Activated CD4-positive, CD25-positive, alpha-beta regulatory T cell (primary cell): ENCODE data around the gene PCDHGB3.
"Not testable (repeated sequence)": the region's sequence is repeated elsewhere in the genome, so short reads cannot be mapped to it uniquely, and the experiment has no call there.

ENCODE experiments used
- DNase-seq, 4 experiments: peaks; one replicate each; lab custom pipeline; 2025; lab: John Stamatoyannopoulos, UW

The PCDHGB3 gene

GRCh38 chr5:141359790-141360426 is 10.1 kb upstream of the PCDHGB3 start, which contains the start of gene PCDHGB2:
TSS of gene PCDHGB2 (plus strand) at chr5:141359994. CDS start at chr5:141360136, 142 bp downstream.
- DNase-seq, result no peak

DNA sequence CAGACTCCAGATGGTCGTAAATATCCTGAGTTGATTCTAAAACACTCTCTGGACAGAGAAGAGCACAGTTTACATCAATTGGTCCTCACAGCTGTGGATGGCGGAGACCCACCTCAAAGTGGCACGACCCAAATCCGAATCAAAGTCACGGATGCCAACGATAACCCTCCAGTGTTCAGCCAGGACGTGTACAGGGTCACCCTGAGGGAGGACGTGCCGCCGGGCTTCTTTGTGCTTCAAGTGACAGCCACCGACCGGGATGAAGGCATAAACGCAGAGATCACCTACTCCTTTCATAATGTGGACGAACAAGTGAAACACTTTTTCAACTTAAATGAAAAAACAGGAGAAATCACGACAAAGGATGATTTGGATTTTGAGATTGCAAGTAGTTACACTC is 9.4 kb upstream of the PCDHGB3 start:
- DNase-seq, result no peak

GRCh38 chr5:141362719-141363118 is 7.3 kb upstream of the PCDHGB3 start:
- no peak for DNase-seq

- no peak for DNase-seq
These were observed 5.9 kb upstream of the PCDHGB3 start, which contains the start of gene PCDHGA5 for GRCh38 chr5:141363952-141364660. TSS of gene PCDHGA5 (plus strand) at chr5:141364162. CDS start at chr5:141364331, 169 bp downstream.

- DNase-seq, result no peak
These were observed 3.8 kb upstream of the PCDHGB3 start for GRCh38 chr5:141366016-141366896.

DNA sequence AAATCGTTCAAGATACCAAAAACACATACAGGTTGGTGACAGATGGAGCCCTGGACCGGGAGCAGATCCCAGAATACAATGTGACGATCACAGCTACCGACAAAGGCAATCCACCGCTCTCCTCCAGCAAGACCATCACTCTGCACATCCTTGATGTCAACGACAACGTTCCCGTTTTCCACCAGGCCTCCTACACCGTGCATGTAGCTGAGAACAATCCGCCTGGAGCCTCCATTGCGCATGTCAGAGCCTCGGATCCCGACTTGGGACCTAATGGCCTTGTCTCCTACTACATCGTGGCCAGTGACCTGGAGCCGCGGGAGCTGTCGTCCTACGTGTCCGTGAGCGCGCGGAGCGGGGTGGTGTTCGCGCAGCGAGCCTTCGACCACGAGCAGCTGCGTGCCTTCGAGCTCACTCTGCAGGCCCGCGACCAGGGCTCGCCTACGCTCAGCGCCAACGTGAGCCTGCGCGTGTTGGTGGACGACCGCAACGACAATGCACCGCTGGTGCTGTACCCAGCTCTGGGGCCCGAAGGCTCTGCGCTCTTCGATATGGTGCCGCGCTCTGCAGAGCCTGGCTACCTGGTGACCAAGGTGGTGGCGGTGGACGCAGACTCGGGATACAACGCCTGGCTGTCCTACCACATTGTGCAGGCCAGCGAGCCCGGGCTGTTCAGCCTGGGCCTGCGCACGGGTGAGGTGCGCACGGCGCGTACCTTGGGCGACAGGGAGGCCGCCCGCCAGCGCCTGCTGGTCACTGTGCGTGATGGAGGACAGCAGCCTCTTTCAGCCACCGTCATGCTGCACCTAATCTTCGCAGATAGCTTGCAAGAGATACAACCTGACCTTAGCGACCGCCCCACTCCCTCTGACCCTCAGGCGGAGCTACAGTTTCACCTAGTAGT is 1.8 kb downstream of the PCDHGB3 start:
- DNase-seq, result no peak

DNA sequence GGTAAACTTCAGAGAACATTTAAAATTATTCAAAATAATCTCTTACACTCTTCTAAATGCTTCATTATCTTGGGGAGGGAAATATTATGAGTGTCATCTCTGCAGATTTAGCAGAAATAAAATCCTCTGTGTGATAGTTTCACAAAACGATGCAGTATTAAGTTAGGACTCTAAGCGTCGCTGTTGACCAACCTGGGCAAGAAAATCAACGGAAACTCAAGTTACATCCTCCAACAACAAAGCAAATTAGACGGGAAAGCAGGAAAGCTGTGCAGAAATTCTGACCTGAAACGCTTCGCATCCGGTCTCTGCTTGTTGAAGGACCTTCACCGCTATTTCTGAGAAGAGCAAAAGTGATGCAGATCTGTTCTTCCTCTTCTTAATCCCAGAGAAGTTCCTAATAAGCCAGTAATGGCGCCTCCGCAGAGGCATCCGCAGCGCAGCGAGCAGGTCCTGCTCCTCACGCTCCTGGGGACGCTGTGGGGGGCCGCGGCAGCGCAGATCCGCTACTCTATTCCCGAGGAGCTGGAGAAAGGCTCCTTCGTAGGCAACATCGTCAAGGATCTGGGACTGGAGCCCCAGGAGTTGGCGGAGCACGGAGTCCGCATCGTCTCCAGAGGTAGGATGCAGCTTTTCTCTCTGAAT is 3.8 kb downstream of the PCDHGB3 start, which contains the start of gene PCDHGA6:
Gene PCDHGA6 (plus strand): TSS at position 219 of the 645 bp plus-strand sequence. CDS start 193 bp downstream, at position 412.
- no peak for DNase-seq

DNA sequence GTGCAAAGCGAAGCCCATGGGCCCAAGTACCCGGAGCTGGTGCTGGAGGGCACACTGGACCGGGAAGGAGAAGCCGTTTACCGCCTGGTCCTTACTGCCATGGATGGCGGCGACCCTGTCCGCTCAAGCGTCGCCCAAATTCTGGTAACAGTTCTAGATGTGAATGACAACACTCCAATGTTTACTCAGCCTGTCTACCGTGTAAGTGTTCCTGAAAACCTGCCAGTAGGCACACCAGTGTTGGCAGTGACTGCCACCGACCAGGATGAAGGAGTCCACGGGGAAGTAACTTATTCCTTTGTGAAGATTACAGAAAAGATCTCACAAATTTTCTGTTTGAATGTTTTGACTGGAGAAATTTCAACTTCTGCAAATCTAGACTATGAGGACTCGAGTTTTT is 4.6 kb downstream of the PCDHGB3 start:
- DNase-seq, result no peak

- DNase-seq, result not testable (repeated sequence)
These were observed 5.6 kb downstream of the PCDHGB3 start for GRCh38 chr5:141375444-141376155.

- DNase-seq, result no peak
These were observed 12.6 kb downstream of the PCDHGB3 start, which contains the start of gene PCDHGA7 for GRCh38 chr5:141382469-141383294. TSS of gene PCDHGA7 (plus strand) at chr5:141382742. CDS start at chr5:141382900, 158 bp downstream.

- no peak for DNase-seq
These were observed 13.3 kb downstream of the PCDHGB3 start for GRCh38 chr5:141383345-141383744.

GRCh38 chr5:141384471-141385267 is 14.6 kb downstream of the PCDHGB3 start:
- no peak for DNase-seq

DNA sequence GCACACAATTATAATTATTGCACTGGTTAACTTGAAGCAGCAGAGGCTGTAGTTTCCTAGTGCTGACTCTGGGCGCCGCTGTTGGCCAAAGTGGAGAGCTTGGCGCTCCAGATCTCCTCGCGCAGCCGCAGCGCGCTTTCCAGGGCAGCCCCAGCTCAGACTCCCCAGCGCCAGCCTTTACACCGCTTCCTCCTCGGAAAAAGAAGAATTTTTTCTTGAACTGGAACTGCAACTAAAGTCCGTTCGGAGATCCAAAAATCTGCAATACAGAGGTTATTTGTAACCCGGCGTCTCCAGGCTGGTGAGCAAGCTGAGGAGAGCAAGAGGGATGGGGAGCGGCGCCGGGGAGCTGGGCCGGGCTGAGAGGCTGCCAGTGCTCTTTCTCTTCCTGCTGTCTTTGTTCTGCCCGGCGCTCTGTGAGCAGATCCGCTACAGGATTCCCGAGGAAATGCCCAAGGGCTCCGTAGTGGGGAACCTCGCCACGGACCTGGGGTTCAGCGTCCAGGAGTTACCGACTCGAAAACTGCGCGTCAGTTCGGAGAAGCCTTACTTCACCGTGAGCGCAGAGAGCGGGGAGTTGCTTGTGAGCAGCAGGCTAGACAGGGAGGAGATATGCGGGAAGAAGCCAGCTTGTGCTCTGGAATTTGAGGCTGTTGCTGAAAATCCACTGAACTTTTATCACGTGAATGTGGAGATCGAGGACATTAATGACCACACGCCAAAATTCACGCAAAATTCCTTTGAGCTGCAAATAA is 17.7 kb downstream of the PCDHGB3 start, which contains the start of gene PCDHGB4:
Gene PCDHGB4 (plus strand): TSS at position 142 of the 755 bp plus-strand sequence. CDS start 187 bp downstream, at position 329.
- not testable (repeated sequence) for DNase-seq

DNA sequence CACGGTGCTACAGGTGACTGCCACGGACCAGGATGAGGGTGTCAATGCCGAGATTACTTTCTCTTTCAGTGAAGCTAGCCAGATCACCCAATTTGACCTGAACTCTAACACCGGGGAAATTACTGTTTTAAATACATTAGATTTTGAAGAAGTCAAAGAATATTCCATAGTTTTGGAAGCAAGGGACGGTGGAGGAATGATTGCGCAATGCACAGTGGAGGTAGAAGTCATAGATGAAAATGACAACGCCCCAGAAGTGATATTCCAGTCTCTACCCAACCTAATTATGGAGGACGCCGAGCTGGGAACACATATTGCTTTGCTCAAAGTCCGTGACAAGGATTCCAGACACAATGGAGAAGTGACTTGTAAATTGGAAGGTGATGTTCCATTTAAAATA is 18.6 kb downstream of the PCDHGB3 start:
- DNase-seq, result no peak

GRCh38 chr5:141389153-141390042 is 19.4 kb downstream of the PCDHGB3 start:
- no peak for DNase-seq
